ENCODE data around the gene PEX10.

PEX10 gene

DNA sequence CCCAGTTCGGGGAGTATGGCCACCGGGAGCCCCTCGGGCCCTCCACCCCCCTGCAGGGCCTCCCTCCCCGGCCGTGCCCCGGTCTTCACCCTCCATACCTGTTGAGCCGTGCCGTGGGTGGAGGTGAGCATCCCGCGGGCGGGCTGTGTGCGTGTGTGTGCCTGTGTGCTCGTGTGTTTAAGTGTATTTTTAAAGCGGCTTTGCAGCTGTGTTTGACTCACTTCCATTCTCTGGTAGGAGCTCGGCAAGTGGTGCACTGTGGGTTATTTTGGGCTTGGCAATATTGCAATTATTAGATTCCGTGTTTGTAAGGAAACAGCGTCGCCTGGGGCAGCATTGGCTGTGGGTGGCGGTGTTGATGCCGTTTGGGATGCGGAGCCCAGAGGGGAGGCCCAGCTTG is 43.4 kb upstream of the PEX10 start:
- in situ Hi-C loops (cut with MboI; ENCODE audit: low pct_unique_long_range_greater_than_20kb, low sequenced_read_pairs, unreplicated experiment), result no loop called here

DNA sequence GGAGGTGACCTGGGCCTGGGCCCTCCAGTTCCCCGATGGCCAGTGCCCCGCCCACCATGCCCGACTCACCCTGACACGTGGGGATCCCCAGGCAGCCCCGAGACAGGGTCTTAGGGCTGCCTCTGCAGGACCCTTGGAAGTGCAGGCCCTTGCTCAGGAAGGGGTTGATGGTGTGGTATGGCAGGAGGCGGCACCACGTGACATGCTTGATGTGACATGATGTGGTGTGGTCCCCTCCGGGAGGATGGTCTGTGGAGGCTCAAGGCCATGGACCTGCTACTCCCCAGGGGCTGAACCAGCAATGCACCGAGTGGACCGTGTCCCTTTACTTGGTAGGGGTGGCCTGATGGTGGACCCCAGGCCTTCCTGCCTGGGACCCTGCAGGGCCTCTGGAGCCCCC is 41.9 kb upstream of the PEX10 start:
- in situ Hi-C loops (cut with MboI; ENCODE audit: low pct_unique_long_range_greater_than_20kb, low sequenced_read_pairs, unreplicated experiment), result no loop called here
- no peak for TF ChIP-seq CTCF (IDR thresholded peaks at IDR 0.05; ENCODE audit: extremely low read depth, insufficient read depth, missing control alignments)
- no peak for DNase-seq (ENCODE audit: low spot score)

More for the DNA sequence above, 43.4 kb upstream of the PEX10 start:
- DNase-seq (ENCODE audit: low spot score), result no peak
- no peak for TF ChIP-seq CTCF (IDR thresholded peaks at IDR 0.05; ENCODE audit: extremely low read depth, insufficient read depth, missing control alignments)

DNA sequence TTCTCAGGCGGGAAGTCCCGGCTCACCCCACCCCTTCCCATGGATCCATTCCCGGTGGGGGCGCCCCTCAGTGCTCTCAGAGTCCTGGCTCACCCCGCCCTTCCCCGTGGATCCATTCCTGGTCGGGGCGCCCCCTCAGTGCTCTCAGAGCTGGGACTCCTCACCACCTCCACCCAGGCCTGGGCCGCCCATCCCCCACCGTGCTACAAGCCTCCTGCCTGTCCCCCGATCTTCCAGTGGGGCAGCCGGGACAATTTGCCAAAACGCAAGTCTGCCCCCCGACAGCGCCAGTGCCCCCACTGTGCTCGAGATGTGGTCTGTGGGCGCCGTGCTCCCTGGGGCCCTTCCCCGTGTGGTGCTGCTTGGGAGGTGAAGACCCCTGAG is 40.6 kb upstream of the PEX10 start:
- TF ChIP-seq CTCF (IDR thresholded peaks at IDR 0.05; ENCODE audit: extremely low read depth, insufficient read depth, missing control alignments), result no peak
- DNase-seq (ENCODE audit: low spot score), result no peak
- in situ Hi-C loops (cut with MboI; ENCODE audit: low pct_unique_long_range_greater_than_20kb, low sequenced_read_pairs, unreplicated experiment), result no loop called here

- in situ Hi-C loops (cut with MboI; ENCODE audit: low pct_unique_long_range_greater_than_20kb, low sequenced_read_pairs, unreplicated experiment), result no loop called here
- DNase-seq (ENCODE audit: low spot score), result no peak
Observed at GRCh38 chr1:2452201-2452931, 40.0 kb upstream of the PEX10 start.

GRCh38 chr1:2451741-2452140 is 39.4 kb upstream of the PEX10 start:
- no peak for DNase-seq (ENCODE audit: low spot score)
- TF ChIP-seq CTCF (IDR thresholded peaks at IDR 0.05; ENCODE audit: extremely low read depth, insufficient read depth, missing control alignments), result no peak
- in situ Hi-C loops (cut with MboI; ENCODE audit: low pct_unique_long_range_greater_than_20kb, low sequenced_read_pairs, unreplicated experiment), result no loop called here

More at GRCh38 chr1:2452201-2452931, 40.0 kb upstream of the PEX10 start:
- TF ChIP-seq CTCF (IDR thresholded peaks at IDR 0.05; ENCODE audit: extremely low read depth, insufficient read depth, missing control alignments), result no peak

DNA sequence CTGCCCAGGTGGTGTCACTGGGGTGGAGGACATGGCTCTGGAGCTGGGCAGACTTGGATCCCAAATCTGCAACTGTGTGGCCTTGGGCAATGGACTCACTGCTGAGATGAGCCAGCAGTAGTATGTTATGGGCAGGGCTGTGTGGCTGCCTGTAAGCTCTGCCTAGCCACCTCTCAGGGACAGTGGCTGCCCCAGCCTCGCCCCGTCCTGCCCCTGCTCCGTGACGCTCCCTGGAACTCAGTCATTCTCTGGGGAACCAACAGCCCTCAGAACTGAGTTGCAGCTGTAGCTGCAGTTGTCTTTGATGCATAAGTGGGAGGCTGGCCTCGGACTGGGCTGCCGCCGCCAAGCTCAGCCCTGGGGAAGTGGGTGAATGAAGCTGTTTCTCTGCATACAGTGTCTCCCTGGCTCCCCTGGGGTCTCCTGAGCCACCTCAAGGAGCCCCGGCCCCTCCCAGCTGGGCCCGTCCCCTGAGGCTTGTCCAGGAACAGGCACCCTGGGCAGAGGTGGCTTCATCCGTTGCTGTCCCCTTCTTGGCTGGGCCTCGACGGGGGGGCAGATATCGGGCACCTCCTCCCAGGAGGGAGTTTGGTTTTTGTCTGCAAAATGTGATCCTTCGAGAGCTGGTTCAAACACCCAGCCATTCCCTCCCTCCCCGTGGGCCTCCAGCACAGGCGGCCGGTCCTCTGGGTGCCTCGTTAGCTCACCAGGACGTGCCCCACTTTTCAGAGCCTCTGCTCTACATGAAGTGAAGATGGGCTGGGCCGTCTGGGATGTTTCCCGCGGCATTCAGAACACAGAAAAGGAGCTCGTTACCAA is 37.5 kb upstream of the PEX10 start:
- DNase-seq (ENCODE audit: low spot score), result peak; percentile 62
- in situ Hi-C loops (cut with MboI; ENCODE audit: low pct_unique_long_range_greater_than_20kb, low sequenced_read_pairs, unreplicated experiment), result no loop called here
- TF ChIP-seq CTCF (IDR thresholded peaks at IDR 0.05; ENCODE audit: extremely low read depth, insufficient read depth, missing control alignments), result no peak

All from GM13977 (cell line).